GM21528 (cell line): Measurements from ENCODE around the gene GLI3.

ENCODE experiments used
- ATAC-seq: cut with Tn5 transposase; IDR thresholded peaks from one replicate; pipeline ENCODE4 v1.9.1; 2021; ENCODE audit warnings: mild to moderate bottlenecking, moderate library complexity; ENCODE audit not compliant: unreplicated experiment, low FRiP score

The GLI3 gene

DNA sequence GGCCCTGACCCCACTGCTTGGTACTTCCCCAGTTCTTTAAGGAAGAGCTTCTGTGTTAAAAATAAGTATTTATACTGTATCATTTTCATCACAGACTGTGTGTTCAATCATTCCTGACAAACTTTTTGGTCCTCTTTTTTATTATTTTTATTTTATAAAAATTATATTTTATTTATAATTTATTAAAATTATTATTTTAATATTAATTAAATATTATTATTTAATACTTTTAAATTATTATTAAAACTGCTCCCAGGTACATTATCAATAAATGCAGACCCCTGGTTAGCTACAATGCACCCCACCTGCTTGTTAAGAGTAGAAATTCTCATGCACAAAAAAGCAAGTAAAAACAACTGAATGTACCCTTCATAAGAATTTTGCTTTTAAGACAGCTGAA is 172.0 kb downstream of the GLI3 start:
- no peak for ATAC-seq

DNA sequence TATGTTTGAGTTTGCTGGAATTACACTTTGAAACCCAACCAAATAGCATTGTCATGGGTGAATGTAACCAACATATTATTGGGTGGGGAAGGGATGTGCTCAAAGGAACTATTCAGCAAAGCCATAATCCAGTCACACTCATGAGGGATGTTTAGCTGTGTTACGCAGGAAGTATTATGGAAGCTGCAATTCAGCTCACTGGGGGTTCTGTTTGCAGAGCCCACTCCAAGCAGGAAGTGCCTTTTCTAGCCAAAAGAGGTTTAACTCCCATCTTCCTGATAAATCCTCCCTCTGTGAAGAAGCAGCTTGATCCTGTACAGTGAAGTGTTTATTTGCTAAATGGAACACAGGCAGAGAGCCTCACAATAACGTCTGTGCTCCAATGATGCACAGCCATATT is 172.5 kb downstream of the GLI3 start:
- ATAC-seq: no peak

DNA sequence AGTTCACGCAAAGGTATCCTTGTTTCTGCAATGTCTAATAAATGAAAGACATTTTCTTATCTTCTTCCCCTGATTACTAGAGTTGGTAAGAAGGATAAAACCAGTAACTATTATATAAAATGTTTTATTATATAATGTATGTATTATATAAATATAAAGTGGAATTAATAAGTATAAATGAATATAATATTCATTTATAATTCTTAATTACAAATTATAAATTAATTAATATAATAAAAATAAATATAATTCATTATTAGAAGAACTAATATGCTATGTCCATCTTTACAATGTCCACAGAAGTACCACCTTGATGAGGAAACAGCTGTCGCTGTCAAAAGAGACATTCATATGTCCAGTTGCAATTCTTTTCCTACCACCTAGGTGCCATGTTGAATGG is 177.7 kb downstream of the GLI3 start:
- ATAC-seq: no peak

DNA sequence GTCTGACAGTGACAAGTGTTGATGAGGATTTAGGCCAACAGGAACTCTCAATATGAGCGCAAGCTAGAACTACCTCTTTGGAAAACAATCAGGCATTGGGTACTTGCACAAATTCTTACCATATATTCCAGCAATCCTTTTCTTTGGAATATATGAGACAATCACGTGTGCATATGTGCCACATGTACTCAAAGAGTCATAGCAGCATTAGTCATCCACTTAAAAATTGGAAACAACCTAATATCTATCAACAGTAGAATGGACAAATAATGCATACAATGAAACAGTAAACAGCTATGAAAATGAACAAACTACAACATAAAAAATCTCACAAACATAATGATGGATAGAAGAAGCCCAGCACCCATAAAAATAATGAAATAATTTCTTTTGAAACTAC is 179.7 kb downstream of the GLI3 start:
- ATAC-seq: no peak

DNA sequence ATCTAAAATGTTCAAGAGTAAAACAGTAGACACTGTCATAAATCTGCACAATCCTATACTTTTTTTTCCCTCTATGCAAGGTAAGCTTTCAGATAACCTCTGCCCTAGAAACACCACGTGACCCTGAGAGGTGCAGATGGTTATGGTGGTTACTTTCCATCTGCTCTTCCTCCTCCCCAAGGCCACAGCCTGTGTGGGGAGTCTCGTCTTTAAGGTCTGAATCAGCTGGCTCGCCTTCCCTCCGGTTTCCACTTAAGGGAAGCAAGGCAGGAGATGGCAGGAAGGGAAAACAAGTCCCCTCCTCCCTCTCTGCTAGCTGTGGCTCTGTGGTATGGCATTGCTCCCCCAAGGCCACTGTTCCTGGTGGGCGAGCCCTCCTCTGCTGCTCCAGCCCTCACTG is 181.8 kb downstream of the GLI3 start:
- no peak for ATAC-seq

DNA sequence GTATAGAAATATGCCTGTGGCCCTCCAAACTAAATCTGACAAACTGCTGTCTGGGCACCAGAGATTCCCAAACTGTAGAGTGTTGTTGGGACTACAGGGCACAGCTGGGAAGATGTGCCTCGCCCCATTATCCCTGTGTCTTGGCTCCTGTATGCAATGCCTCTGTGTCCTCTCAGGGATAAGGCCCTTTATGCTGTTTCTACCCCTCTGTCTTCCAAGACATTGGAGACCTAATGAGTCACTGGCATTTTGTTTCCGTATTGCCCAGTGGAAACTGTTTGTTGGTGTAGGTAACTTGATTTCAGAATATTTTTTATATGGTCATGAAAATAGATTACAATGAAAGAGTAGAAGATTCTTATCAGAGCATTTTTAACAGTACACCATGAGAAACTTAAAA is 183.2 kb downstream of the GLI3 start:
- no peak for ATAC-seq

DNA sequence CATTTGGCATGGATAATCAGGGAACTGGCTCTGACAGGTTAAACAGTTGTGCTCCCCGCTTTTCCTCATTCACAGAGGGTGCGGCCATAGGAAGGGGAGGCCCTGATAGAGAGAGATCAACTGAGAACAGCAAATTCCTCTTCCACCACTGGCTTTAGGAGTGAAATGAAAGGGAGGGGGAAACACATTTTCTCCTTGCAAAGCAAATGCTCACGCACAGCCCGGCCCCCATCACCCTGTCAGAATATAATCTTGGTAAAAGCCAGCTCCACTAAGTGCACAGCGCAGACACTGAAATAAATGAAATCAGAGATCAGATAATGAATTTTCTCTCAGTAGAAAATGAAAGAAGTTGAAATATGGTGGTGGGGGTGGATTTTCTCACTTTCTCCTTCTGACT is 187.2 kb downstream of the GLI3 start:
- no peak for ATAC-seq

DNA sequence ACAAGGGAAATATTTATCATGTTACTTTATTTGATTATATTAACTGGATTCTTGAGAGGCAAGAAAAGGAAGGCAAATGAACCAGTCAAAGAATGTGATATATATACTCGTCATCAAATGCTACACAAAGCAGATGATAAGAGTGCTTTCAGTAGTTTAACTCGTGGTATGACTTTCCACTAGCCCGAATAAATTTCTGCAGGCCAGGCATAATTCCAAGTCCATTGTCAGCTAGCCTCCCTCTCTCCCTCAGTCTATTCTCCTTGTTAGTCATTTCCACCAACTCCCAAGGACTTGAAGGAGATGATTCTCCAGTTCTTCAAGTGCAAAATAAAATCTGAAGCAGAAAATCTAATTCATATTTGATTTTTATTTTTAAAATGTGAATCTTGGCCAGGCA is 190.5 kb downstream of the GLI3 start:
- no peak for ATAC-seq

DNA sequence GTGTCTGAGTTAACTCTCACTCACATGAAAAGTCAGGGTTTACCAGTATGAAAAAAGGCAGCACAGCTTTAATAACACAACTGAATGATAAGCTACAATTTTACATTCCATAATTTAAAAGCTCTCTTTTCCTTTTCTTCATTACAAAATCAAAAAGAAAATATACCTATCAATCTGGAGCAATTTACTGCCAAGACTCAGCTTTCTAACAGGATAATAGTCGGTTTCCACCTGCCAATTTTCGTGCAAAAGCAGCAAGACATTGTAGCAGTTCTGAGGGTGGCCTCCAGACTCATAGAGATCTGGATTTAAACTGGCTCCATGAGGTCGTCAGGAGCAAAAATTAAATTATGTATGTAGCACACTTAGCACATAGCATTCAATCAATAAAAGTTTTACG is 191.0 kb downstream of the GLI3 start:
- no peak for ATAC-seq

DNA sequence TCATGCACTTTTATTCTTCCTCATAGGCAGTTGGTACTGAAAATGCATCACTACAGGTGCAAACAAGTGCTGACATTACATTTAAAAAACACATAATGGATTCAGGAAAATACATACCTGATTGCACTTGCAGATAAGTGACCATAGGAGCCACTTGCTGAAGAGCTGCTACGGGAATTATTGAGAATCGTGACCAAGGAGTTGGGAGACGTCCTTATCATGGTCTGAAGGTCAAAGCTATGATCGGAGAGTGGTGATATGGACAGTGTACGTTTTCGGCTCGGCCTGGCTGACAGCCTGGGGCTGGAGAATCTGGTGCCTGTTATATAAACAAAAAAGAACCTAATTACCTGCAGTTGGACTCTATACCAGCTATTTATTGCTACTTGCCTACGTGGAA is 197.1 kb downstream of the GLI3 start:
- ATAC-seq: no peak

DNA sequence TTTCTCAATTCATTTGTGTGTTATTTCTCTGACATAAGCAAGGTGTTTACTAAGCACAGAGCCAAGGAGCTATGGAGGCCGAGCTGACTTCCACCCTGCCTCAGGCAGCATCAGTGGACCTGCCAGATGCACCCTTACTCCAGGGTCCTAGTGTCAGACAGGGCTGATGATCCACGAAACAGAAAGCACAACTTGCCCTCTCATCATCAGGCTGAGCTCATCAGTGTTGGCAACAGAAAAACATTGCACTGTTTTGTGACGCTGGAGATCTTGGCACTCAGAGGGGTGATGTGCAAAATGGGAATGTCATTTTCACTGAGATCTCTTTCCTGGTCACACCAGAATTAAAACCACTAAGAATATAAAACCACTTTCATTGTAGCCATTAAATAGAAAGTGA is 201.8 kb downstream of the GLI3 start:
- ATAC-seq: no peak

DNA sequence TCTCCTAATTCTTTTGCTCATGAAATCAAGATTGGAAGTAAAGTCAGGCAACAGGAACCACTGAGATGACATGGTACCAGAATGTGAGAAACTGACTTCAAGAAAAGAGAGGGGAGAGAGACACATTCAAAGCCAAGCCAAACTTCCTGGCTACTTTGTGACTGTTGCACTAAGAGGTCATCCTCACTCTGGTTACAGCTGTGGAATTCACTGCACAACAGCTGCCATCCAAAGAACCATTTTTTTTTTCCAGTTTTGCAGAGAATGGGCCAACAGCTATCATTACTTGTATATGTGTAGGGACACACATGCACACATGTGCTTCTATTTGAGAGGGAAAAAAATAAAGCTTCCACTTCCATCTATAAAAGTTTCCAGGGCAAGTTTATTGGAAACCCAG is 203.5 kb downstream of the GLI3 start:
- ATAC-seq: no peak

DNA sequence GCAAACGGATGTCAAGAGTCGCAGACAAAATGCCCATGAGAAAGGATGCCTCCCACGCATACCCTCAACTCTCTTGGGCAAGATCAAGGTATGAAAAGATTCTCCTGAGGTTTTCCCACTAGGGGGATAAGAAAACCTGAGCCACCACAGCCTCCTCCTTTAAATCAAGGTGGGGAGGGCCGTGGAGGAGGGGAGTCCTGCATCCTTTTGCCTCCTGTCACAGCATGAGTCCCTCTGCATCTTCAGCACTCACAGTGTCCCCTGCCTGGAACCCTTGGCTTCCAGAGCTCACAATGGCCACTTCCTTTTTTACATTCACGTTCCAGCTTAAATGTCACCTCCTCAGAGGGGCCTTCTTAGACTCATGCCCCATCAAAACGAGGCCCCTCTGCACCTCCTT is 207.6 kb downstream of the GLI3 start:
- ATAC-seq: no peak

DNA sequence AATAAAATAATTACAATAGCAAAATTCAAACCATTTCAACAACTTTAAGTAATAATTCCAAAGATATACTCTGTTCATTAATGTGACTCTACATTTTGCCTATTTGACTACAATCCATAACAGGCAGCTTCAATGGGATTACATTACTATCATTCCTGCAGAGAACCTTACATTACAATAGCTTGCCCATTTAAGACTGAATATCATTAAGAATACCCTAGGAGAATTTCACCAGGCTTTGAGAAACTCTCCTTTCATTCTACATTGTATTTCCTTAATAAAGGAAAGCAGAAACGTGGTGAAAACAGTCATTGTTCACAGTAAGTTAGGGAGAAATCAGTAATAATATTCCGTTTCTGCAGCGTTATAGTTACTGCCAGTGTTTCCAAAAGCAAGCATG is 209.5 kb downstream of the GLI3 start:
- ATAC-seq: no peak

DNA sequence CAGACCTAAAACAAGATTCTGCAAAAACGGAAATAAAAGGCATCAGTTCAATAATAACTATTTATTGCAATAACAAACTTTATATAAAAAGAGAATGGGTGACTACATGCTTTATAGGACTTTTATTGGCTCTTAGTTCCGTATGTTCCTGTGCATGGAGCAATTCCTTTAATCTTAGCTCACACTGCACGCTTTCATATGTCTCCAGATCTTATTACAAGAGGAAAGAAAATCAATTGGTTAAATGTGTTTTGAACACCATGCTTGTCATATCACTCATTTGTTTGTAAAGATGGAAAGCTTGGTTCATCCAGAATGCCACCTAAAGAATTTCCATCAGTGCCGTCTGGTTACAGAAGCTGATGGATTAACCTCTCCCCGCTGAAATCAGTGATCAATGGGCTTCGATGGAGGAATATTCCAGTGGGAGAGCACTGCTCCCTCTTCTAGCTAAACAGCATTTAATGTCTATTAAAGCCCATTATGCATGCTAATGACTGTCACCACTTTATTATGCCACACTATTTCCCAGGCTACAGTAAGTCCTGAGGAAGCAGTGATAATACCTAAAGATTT is 210.3 kb downstream of the GLI3 start:
- ATAC-seq: no peak

DNA sequence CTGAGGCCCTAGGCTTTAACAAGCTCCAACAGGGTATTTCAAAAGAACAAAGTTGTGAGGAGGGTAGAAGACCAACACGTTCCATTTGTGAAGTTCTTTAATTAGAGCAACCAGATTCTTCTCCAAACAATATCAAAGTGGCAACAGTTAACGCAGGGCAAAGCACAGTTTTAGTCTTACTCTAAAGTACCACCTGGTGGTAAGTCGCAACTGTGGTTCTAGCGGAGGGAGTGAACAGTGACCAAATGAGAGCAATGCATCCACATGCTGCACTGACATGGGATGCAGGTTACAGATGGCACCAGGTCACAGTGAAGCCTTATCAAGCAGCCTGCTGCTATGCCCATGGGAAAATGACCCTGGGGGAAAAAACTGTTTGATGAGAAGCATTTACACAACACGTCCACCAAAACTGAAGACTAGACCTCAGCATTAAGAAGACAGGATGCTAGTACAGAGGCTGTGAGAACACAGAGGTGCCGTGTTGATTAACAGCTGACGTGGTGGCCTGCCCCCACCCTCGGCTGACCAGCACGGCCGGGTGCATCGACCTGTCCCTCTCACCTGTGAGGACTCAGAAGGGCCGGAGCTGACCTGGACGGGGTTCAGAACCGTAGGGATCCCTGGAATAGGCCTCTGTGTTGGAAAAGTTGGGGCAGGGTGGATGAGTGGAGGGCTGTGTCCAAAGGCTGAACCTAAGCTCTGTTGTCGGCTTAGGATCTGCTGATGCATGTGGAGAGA is 211.2 kb downstream of the GLI3 start:
- ATAC-seq: no peak

DNA sequence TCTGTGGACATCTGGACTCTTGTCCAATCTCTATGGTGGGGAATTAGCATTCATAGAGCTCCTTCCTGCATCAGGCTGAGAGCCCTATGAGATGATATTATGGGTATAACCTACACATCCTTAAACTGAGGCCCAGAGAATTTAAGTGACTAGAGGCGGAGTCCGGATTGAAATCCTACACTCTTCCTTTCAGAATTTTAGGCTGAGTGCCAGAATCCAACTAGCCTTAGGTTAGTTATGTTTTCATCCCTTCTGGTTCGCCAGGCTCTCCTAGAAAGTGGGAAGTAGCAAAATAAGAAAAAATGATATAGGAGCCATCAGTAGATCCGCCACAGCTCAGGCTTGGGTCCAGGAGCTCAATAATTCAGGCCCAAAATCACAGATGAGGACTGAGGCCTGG is 212.5 kb downstream of the GLI3 start:
- no peak for ATAC-seq

DNA sequence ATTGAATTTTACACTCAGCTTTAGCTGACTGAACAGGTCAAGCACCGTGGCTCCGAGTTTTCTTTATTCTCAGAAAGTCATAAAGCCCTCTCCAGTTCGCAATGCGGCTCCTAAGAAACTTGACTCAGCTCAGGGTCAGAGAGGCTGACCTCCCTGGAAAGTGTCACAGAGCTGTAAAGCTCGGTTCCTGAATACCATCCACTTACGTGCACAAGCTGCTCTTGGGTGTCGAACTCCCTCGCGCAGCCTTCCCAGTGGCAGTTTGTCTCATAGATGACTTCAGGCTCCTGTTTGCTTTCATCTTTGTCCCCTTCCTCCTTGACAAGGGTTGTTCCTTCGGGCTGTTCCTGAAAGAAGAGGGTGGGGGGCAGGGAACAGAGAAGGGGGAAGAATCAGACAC is 213.7 kb downstream of the GLI3 start:
- no peak for ATAC-seq

DNA sequence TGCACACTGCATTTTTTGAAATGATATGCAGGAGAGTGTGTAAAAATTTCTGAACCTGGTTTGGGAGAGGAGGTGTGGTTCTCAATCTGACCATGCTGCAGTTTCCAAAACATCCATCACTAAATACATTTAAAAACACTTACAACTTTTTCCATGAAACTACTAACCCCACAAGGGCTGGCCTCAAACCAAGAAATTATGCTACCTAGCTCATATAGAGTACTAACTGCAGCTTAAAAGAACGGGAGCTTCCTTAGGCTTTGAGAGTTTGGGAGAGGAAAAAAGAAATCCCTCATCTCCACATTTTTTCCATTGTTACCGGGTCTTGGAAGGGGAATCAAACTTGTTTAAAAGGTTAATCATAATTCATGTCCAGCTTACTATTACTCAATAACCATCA is 214.2 kb downstream of the GLI3 start:
- ATAC-seq: no peak

DNA sequence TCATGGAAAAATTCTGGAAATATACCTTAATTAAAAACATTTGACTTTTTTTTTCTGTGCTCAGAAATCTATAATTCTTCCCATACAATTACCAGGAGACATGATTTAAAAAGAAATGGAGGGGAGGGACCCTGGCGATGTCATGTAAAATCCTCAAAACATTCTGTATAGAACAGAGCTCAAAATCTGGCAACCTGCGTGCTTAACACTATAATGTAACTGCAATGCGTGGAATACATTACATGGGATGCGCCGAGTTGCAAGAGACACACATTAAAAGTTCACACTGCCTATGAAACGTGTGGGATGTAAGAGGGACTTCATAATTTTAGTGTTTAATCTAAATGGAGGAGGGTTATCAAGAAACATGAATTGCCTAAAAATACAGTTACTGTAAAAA is 215.0 kb downstream of the GLI3 start:
- ATAC-seq: no peak

DNA sequence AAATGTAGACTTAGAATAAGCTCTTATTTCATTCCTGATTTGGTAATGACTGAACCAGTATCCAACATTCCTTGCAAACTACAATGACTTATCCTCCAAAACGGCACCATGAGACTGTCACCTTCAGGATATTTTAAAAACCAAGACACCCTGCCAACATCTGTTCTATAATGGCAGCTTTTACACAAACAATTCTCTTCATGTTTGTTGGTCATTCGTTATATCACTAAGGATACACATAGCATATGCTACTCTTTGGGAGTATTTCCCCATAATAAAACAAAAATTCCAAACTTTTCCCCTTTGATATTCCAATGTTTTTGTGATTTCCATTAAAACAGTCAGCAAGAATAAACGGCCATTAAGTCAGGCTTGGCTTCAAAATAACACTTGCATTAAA is 215.4 kb downstream of the GLI3 start:
- no peak for ATAC-seq

DNA sequence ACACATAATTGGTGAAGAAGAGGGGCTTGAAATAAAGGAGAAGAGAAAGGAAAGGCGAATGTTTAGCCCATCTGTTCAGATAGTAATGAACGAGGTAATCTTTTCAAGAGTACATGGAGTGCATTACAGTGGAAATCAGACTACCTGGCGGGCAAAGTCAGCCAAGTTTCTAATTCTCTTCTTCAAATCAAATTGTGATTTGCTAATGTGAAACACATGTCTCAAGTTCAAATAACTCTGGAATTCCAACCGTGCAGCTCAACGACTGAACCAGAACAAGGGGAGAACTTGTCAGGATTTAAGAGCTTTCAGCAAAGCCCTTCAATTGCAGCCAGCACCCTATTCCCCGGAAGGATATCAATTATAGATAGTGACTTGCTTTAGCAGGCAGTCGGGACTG is 216.9 kb downstream of the GLI3 start:
- ATAC-seq: no peak
